Measurements from ENCODE around the gene AKT3. TPM values are rescaled to one million over a fixed set of nuclear protein-coding genes. Genes with fewer than 3 reads are reported as not detected.

Gene AKT3
- total and polyA plus RNA-seq, 2 experiments from 2014 or later, result 4.5 to 18.5 TPM

DNA sequence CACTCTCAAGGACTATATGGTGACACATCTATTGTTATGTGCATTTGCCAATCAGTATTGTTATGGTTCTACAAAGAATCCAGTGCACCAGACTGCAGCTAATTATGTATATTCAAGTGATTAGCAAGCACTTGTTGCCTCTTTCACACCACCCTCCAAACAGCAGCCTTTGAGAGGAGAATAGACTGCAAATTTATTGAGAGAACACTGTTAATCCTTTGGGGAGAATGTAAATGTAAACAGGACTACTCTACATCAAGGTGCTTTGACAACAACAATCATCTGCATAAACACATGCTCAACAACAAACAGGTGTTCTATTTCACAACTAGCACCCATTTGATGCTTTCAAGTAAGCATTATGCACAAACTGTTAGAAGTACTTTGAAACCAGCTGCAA lies 117.4 kb downstream of the AKT3 start:
- no peaks in the 10 kb centered on the region for H4K20me1 ChIP-seq (replicated peaks; ENCODE audit: insufficient read depth)
- DNase-seq (ENCODE audit: low spot score) (peak; percentile 45), ATAC-seq (peak; percentile 71)
- H3K27me3 ChIP-seq (ENCODE audit: insufficient read depth), result no peaks in the 10 kb centered on the region
- peaks cover 5% of the 10 kb centered on the region; the same call in 2 of the 3 replicates for H3K9me3 Mint-ChIP-seq
- no peak overlapping the region for H2AFZ ChIP-seq
- H3K4me3 Mint-ChIP-seq, result no peak overlapping the region
- H3K79me2 ChIP-seq (replicated peaks; ENCODE audit: insufficient read depth), result no peaks in the 10 kb centered on the region
- H3F3A ChIP-seq (replicated peaks; ENCODE audit: low read depth), result no peaks in the 10 kb centered on the region
- H3K27ac ChIP-seq (ENCODE audit: low read depth), result peak overlapping the region; percentile 84; the same call in 1 of the 2 replicates
- no peak overlapping the region for H3K27ac Mint-ChIP-seq
- H3K27me3 Mint-ChIP-seq (ENCODE audit: insufficient read depth, low read depth, poor library complexity), result no peaks in the 10 kb centered on the region
- no peak overlapping the region for H3K4me3 ChIP-seq
- no peaks in the 10 kb centered on the region for H3K36me3 ChIP-seq (ENCODE audit: insufficient read depth)
- no peak for TF ChIP-seq JUNB (IDR thresholded peaks at IDR 0.05; ENCODE audit: unreplicated experiment)
- TF ChIP-seq ZNF114 (CRISPR knock-in tag; IDR thresholded peaks at IDR 0.05), result no peak
- TF ChIP-seq NANOG (IDR thresholded peaks at IDR 0.05; ENCODE audit: borderline replicate concordance), result peak; percentile 92
- peaks cover 15% of the 10 kb centered on the region for H3K36me3 Mint-ChIP-seq (ENCODE audit: low read depth)
- H3K9me2 ChIP-seq (ENCODE audit: insufficient read depth), result no peaks in the 10 kb centered on the region
- peaks cover 43% of the 10 kb centered on the region for H3K4me1 Mint-ChIP-seq
- H3K4me2 ChIP-seq, result 0 out of 2 replicates have a peak overlapping the region, but pooled peaks have one; percentile 19
- peaks cover 30% of the 10 kb centered on the region for H3K4me1 ChIP-seq (ENCODE audit: insufficient read depth)

DNA sequence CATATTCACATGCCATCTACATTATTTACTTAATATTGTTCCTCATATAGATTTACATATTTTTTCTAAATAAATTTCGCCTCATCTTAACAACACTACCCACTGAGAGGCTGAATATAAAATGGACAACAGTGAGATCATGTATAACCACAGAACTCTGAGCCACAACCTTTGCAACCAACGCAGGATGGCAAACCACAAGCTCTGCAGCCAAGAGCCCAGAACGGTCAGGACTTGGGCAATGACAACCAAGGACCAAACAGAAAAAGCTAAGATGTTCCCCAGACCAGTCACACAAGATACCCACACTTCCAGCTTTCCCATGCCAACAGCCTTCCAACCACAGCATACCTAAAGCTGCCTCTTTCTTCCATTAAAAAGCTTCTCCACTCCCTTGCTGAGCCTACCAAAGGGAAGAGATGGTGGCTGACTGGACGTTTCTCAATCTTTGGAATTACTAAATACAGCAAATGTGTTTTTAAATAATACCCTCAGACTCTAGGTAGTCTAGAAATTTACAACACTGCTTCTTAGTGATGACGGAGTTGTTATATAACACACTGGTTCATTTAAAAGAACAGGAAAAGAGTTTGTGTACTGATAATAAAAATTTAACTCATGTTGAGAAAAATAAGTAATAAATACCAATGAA lies 117.9 kb downstream of the AKT3 start:
- H3K4me3 Mint-ChIP-seq, result no peak overlapping the region
- H3K4me1 Mint-ChIP-seq, result peaks cover 38% of the 10 kb centered on the region
- ATAC-seq, result peak; percentile 33; the same call in 2 of the 3 replicates
- Histone ChIP-seq H3K4me1 (ENCODE audit: insufficient read depth) (peaks cover 24% of the 10 kb centered on the region), H3K27me3 (ENCODE audit: insufficient read depth) (no peaks in the 10 kb centered on the region), H3K4me3 (no peak overlapping the region), H2AFZ (no peak overlapping the region), H3K79me2 (replicated peaks; ENCODE audit: insufficient read depth) (no peaks in the 10 kb centered on the region), H3F3A (replicated peaks; ENCODE audit: low read depth) (no peaks in the 10 kb centered on the region), H3K36me3 (ENCODE audit: insufficient read depth) (no peaks in the 10 kb centered on the region), H3K9me2 (ENCODE audit: insufficient read depth) (no peaks in the 10 kb centered on the region), H4K20me1 (replicated peaks; ENCODE audit: insufficient read depth) (no peaks in the 10 kb centered on the region), H3K27ac (ENCODE audit: low read depth) (peak overlapping the region; percentile 84), H3K4me2 (0 out of 2 replicates have a peak overlapping the region, but pooled peaks have one; percentile 5)
- H3K36me3 Mint-ChIP-seq (ENCODE audit: low read depth), result peaks cover 15% of the 10 kb centered on the region
- H3K9me3 Mint-ChIP-seq, result peaks cover 5% of the 10 kb centered on the region; the same call in 2 of the 3 replicates
- peak overlapping the region; percentile 63 for H3K27ac Mint-ChIP-seq
- TF ChIP-seq POLR2AphosphoS5 (IDR thresholded peaks at IDR 0.05; ENCODE audit: low read depth), result no peak
- no peak for TF ChIP-seq EZH2 (IDR thresholded peaks at IDR 0.05; ENCODE audit: low read depth, unreplicated experiment)
- no peak for TF ChIP-seq JUNB (IDR thresholded peaks at IDR 0.05; ENCODE audit: unreplicated experiment)
- TF ChIP-seq, protein P1, sequence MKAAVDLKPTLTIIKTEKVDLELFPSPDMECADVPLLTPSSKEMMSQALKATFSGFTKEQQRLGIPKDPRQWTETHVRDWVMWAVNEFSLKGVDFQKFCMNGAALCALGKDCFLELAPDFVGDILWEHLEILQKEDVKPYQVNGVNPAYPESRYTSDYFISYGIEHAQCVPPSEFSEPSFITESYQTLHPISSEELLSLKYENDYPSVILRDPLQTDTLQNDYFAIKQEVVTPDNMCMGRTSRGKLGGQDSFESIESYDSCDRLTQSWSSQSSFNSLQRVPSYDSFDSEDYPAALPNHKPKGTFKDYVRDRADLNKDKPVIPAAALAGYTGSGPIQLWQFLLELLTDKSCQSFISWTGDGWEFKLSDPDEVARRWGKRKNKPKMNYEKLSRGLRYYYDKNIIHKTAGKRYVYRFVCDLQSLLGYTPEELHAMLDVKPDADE (IDR thresholded peaks at IDR 0.05), result no peak
- TF ChIP-seq NANOG (IDR thresholded peaks at IDR 0.05; ENCODE audit: borderline replicate concordance), result no peak
- DNase-seq (ENCODE audit: low spot score), result no peak
- no peaks in the 10 kb centered on the region for H3K27me3 Mint-ChIP-seq (ENCODE audit: insufficient read depth, low read depth, poor library complexity)

DNA sequence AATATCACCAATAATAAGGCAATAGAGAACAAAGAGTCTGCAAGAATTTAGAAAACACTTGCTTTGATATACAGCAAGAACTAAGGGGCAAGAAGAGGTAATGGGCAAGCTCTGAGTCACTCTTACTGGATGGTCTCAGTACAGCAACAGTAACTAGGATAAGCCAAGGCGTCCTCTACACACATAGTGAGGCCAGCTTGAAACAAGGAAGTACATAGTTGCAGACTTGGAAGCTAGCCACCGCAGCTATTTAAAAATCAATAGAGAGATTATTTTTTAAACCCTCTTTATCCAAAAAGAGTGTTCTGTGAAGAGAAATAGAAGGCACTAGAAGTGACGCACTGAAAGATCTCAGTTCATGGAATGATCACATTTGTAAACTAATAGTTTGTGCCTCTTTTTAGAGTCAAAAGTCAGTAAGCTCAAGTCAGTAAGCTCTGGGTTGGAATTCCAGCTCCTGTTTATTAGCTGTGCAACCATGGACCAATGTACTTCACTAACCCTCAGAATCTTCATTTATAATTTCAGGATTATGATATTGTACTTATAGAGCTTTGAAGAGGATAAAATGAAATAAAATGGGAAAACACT lies 118.6 kb downstream of the AKT3 start:
- no peak overlapping the region for H2AFZ ChIP-seq
- H4K20me1 ChIP-seq (replicated peaks; ENCODE audit: insufficient read depth), result no peaks in the 10 kb centered on the region
- H3K9me3 Mint-ChIP-seq, result peaks cover 5% of the 10 kb centered on the region; the same call in 2 of the 3 replicates
- DNase-seq (ENCODE audit: low spot score) (no peak), ATAC-seq (no peak; the same call in 2 of the 3 replicates)
- H3K4me3 ChIP-seq, result no peak overlapping the region
- no peaks in the 10 kb centered on the region for H3K27me3 Mint-ChIP-seq (ENCODE audit: insufficient read depth, low read depth, poor library complexity)
- H3K27ac ChIP-seq (ENCODE audit: low read depth), result peak overlapping the region; percentile 84; the same call in 1 of the 2 replicates
- no peak overlapping the region for H3K27ac Mint-ChIP-seq
- no peaks in the 10 kb centered on the region for H3F3A ChIP-seq (replicated peaks; ENCODE audit: low read depth)
- no peaks in the 10 kb centered on the region for H3K79me2 ChIP-seq (replicated peaks; ENCODE audit: insufficient read depth)
- H3K4me2 ChIP-seq, result no peak overlapping the region
- no peaks in the 10 kb centered on the region for H3K27me3 ChIP-seq (ENCODE audit: insufficient read depth)
- H3K36me3 ChIP-seq (ENCODE audit: insufficient read depth), result no peaks in the 10 kb centered on the region
- peaks cover 23% of the 10 kb centered on the region for H3K4me1 ChIP-seq (ENCODE audit: insufficient read depth)
- H3K36me3 Mint-ChIP-seq (ENCODE audit: low read depth), result peaks cover 15% of the 10 kb centered on the region
- H3K4me1 Mint-ChIP-seq, result peaks cover 36% of the 10 kb centered on the region
- H3K4me3 Mint-ChIP-seq, result no peak overlapping the region
- no peaks in the 10 kb centered on the region for H3K9me2 ChIP-seq (ENCODE audit: insufficient read depth)
- TF ChIP-seq CREB1 (CRISPR knock-in tag; IDR thresholded peaks at IDR 0.05; ENCODE audit: low read depth), result no peak
- TF ChIP-seq ZNF331 (CRISPR knock-in tag; IDR thresholded peaks at IDR 0.05; ENCODE audit: low read depth), result no peak
- TF ChIP-seq, protein P2, sequence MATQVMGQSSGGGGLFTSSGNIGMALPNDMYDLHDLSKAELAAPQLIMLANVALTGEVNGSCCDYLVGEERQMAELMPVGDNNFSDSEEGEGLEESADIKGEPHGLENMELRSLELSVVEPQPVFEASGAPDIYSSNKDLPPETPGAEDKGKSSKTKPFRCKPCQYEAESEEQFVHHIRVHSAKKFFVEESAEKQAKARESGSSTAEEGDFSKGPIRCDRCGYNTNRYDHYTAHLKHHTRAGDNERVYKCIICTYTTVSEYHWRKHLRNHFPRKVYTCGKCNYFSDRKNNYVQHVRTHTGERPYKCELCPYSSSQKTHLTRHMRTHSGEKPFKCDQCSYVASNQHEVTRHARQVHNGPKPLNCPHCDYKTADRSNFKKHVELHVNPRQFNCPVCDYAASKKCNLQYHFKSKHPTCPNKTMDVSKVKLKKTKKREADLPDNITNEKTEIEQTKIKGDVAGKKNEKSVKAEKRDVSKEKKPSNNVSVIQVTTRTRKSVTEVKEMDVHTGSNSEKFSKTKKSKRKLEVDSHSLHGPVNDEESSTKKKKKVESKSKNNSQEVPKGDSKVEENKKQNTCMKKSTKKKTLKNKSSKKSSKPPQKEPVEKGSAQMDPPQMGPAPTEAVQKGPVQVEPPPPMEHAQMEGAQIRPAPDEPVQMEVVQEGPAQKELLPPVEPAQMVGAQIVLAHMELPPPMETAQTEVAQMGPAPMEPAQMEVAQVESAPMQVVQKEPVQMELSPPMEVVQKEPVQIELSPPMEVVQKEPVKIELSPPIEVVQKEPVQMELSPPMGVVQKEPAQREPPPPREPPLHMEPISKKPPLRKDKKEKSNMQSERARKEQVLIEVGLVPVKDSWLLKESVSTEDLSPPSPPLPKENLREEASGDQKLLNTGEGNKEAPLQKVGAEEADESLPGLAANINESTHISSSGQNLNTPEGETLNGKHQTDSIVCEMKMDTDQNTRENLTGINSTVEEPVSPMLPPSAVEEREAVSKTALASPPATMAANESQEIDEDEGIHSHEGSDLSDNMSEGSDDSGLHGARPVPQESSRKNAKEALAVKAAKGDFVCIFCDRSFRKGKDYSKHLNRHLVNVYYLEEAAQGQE (IDR thresholded peaks at IDR 0.05; ENCODE audit: unreplicated experiment), result no peak
- no peak for TF ChIP-seq EZH2 (IDR thresholded peaks at IDR 0.05; ENCODE audit: low read depth, unreplicated experiment)
- TF ChIP-seq POLR2AphosphoS5 (IDR thresholded peaks at IDR 0.05; ENCODE audit: low read depth), result no peak
- TF ChIP-seq, protein P3, sequence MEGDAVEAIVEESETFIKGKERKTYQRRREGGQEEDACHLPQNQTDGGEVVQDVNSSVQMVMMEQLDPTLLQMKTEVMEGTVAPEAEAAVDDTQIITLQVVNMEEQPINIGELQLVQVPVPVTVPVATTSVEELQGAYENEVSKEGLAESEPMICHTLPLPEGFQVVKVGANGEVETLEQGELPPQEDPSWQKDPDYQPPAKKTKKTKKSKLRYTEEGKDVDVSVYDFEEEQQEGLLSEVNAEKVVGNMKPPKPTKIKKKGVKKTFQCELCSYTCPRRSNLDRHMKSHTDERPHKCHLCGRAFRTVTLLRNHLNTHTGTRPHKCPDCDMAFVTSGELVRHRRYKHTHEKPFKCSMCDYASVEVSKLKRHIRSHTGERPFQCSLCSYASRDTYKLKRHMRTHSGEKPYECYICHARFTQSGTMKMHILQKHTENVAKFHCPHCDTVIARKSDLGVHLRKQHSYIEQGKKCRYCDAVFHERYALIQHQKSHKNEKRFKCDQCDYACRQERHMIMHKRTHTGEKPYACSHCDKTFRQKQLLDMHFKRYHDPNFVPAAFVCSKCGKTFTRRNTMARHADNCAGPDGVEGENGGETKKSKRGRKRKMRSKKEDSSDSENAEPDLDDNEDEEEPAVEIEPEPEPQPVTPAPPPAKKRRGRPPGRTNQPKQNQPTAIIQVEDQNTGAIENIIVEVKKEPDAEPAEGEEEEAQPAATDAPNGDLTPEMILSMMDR (conservative IDR thresholded peaks at IDR 0.05; ENCODE audit: low read depth in 2 of 2), result no peak

All from GM23338 (cell line).